Fibroblast of the conjunctiva (primary cell): ENCODE results near the gene MED22.
"Not testable (repeated sequence)": the region's sequence is repeated elsewhere in the genome, so short reads cannot be mapped to it uniquely, and the experiment has no call there.

Experiments used
- DNase-seq: peaks from one replicate; pipeline ENCODE4 v3.0.0-alpha.2; 2010; ENCODE audit warnings: low read depth

The MED22 gene

DNA sequence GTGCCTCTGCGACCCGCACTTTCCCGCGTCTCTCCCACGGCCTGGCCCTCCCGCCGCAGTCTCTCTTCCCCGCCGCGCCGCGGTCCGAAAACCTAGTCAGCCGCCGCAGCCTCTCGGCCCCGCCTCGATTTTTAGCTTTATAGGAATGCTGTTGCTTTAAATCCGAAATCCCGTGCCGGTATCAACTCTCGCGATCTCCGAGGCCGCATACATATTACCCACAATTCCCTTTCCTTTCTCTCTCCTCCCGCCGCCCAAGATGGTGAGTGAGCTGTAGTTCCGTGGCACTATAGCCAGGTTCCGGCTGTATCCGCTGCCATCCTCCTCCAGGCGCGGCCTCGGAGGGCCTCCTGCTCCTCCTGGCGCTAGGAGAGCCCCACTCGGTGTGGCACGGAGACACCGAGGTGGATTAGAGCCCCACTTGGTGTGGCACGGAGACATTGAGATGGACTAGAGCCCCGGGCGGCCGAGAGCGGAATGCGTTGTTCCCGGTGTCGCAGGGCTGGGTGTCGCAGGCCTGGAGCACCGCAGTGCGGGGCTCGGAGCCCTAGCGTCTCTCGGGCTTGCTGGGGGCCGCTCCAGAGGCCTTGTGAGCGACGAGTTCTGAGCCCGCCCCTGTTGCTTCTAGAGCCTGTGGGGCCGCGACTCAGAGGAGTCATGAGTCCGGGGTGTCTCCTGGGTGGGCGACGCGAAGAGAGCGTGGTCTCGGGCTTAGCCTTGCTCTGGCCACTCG is at the start of gene MED22, which contains the start of gene RPL7A:
Gene MED22 (minus strand): TSS at position 147 of the 733 bp plus-strand sequence. CDS start 1,469 bp downstream, outside the sequence.
Gene RPL7A (plus strand): TSS at position 234 of the 733 bp plus-strand sequence. CDS start 26 bp downstream, at position 260.
- DNase-seq: peak; percentile 91

- DNase-seq: no peak
These were observed 49.4 kb upstream of the MED22 start for GRCh38 chr9:133397370-133397769.

GRCh38 chr9:133396952-133397351 is 49.0 kb upstream of the MED22 start:
- DNase-seq: no peak

- no peak for DNase-seq
These were observed 46.8 kb upstream of the MED22 start for GRCh38 chr9:133394687-133395271.

DNA sequence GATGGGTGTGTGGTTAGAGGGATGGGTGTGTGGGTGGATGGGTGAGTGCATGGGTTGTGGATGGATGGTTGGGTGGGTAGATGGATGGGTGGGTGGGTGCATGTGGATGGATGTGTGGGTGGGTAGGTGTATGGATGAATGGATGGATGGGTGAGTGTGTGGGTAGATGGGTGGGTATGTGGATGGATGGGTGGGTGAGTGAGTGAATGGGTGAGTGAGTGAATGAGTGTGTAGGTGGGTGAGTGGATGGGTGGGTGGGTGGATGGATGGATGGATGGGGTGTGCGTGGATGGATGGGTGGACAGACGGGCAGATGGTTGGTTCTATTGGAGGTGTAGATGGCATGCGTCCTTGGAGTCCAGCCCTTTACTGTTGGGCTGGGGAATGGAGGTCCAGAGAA is 45.5 kb upstream of the MED22 start:
- no peak for DNase-seq

DNA sequence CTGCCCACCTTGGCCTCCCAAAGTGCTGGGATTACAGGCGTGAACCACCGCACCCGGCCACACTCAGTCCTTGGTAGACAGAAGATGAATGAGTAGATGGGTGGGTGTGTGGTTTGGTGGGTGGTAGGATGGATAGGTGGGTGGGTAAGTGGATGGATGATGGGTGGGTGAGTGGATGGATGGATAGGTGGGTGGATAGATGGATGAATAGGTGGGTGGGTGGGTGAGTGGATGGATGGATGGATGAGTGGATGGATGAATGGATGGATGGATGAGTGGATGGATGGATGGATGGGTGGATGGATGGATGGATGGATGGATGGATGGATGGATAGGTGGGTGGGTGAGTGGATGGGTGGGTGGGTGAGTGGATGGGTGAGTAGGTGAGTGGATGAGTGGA is 44.4 kb upstream of the MED22 start:
- DNase-seq: not testable (repeated sequence)

- DNase-seq: not testable (repeated sequence)
These were observed 43.5 kb upstream of the MED22 start for GRCh38 chr9:133391449-133391848.

DNA sequence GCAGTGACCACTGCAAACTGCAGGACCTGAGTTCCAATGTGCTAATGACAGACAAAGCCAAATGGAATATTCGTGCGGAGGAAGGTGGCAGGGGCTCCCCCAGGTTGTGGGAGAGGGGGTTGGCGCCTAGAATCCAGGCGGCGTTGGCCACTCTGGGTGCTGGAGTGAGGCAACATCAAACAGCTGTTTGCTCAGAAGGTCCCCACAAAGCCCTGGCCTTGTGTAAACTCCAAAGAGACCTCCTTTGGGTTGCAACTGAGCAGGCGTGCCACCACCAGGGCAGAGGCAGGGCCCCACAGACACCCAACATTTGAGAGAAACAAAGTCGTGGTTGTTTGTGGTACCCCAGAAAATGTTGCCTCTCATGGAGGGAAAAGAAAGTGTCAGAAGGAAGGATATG is 42.8 kb upstream of the MED22 start:
- no peak for DNase-seq

DNA sequence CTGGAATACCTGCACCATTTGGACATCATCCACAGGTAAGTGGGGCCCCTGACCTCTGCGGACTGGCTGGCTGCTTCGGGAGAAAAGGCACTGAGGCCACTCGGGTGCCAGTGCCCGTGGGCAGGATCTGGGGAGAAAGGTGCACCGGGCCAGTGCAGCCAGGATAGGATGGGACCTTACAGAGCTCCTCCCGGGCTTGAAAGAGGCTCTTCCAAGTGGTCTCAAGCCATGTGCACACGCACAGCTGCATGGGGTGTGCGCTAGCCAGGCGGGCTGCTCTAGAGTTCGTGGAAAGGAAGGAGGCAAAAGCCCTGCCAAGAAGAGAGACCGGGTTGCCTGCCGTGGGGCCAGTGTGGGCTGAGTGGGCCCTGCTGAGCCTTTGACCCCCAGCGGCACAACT is 41.6 kb upstream of the MED22 start:
- DNase-seq: no peak

DNA sequence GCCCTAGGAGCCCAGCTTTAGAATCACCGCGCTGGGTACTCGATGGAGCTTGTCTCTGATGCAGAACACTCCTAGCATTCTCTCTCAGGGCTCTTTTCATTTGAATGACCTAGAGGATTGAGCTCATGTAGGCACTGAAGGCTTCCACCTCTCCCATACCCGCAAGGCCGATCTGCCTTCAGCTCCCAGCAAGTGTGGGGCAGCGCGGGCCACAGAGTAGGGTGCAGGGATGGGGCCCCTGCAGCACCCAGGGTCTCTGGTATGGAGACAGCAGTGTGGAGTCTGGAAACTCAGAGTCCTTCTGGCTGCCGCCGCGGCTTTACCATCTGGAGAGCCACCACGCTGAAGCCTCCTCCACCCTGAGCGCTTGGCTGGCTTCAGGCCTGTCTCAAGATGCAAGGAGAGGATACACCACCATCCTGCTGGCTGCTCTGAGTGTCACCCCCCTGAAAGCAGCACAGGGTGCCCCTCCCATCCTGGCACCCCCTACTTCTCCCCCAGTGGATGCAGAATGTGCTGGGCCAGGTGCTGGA is 41.2 kb upstream of the MED22 start:
- DNase-seq: no peak

DNA sequence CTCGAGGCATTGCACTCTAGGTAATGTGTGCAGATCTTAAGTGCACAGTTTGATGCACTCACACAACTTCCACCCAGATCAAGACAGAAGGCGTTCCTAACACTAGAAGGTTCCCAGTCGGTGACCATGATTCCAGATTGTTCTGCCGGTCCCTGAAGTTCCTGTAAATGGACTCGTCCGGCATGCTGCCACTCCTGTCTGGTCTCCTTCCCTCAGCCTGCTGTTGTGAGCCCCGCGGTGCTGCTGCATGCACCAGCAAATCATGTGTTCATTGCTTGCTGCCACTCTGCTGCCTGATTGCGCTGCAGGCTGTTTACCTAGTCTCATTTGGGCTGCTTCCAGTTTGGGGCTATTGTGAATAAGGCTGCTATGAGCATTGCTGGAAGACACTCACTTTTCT is 39.7 kb upstream of the MED22 start:
- DNase-seq: no peak

- DNase-seq: no peak
These were observed 38.4 kb upstream of the MED22 start for GRCh38 chr9:133386338-133386737.

GRCh38 chr9:133385452-133385851 is 37.5 kb upstream of the MED22 start:
- DNase-seq: no peak

DNA sequence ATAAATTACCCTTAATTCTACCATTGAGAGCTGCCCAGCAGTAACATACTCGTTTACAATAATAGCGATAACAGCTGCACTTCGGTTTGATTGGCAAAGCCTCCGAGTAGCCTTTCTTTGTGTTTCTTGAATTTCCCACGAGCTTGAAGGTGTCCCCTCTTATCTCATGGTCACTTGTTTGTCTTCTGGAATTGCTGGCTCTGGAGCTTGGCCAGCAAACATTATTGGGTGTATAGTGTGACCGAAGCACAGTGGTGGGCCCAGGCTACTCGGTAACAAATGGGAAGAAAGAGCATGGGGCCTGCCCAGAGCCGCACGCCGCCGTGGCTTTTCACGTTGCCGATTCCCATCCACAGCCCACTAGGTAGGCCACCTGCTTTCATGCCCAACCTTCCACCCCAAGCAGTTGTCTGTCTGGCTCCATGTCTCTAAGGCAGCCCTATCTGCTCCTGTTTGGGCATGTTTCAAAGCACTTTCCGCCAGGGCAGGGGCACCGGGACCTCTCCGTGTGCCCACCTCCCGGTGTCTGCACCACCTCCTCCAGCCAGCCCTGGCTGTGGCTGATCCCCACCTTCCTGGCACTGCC is 36.9 kb upstream of the MED22 start:
- DNase-seq: no peak

GRCh38 chr9:133383438-133383837 is 35.5 kb upstream of the MED22 start:
- DNase-seq: no peak

DNA sequence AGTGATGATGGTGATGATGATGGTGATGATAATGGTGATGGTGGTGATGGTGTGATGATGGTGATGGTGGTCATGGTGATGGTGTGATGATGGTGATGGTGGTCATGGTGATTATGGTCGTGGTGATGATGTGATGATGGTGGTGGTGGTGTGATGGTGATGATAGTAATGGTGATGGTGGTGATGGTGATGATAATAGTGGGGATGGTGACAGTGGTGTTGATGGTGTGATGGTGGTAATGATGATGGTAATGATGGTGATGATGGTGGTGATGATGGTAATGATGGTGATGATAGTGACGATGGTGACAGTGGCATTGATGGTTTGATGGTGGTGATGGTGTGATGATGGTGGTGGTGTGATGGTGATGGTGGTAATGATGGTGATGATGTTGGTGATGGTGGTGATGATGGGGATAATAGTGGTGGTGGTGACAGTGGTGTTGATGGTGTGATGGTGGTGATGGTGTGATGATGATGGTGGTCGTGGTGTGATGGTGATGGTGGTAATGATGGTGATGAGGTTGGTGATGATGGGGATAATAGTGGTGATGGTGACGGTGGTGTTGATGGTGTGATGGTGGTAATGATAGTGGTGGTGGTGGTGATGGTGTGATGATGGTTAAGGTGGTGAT is 34.7 kb upstream of the MED22 start:
- no peak for DNase-seq

- DNase-seq: no peak
These were observed 32.8 kb upstream of the MED22 start for GRCh38 chr9:133380734-133381133.

DNA sequence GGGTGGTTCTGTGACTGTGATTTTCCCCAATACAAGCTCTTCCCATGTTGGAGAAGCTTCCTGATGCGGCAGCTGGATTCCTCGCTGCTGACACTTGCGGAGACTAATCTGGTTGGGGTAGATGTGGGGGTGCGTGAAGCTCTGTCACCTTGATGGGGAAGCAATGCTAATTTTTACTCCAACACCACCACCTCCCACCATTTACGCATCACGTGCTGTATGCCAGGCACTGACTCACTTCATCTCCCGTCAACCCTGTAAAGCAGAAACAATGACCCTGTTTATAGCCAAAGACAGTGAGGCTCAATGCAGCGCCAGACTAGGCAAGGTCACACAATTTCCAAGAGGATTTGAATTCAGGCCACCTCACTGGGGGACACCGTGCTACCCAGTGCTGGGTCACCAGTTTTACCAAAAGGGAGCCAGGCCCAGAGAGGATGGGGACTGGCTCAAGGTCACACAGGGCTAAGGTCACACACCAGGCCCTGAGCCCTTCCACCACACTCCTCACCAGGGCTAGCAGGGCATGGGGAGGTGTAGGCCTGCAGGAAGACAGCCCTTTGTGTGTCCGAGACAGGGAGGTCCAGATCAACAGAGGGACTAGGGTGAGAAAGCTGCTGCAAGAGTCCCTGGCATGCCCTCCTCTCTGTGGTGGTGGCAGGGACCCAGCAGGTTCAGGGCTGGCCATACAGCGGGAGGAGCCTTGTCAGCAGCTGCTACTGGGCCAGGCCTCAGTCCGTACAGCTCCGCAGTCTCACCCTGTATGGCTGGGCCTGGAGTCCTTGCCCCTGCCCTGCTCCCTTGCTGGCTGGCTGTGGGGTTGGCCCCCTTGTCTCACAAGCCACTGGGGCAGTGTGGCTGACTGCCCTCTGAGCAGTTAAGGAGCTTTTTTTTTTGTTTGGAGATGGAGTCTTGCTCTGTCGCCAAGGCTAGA is 31.5 kb upstream of the MED22 start:
- DNase-seq: no peak

DNA sequence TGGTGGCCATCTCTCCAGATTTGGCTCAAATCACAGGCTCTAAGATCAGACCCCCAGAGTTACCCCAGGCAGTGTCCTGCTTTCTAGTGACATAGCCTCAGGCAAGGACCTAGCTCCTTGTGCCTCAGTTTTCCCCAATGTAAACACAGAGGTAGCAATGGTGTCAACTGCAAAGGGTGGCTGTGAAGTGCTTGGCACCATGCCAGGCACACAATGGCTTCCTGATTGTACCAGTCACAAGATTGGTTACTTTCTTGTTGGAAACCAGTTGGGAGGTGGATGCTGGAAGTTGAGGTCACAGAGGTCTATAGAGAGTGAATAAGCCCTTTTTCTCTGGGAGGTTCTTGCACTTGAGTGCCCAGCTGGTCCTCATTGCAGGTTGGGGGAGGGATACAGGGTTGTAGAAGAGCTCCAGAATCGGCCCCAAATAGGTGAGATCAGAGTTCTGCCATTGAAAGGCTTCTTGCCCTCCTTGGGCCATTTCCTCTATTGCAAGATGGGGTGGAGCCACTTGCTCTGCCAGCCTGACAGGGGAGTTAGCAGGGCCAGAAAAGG is 30.6 kb upstream of the MED22 start:
- DNase-seq: no peak

DNA sequence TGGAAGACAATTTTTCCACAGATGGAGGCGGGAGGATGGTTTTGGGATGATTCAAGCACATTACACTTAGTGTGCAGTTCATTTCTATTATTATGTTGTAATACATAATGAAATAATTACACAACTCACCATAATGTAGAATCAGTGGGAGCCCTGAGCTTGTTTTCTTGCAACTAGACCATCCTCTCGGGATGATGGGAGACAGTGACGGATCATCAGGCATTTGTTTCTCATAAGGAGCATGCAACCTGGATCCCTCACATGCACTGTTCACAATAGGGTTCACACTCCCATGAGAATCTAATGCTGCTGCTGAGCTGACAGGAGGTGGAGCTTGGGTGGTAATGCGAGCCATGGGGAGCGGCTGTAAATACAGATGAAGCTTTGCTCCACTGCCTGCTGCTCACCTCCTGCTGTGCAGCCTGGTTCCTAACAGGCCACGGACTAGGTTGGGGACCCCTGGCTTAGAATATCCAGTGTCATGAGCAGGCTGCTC is 29.8 kb upstream of the MED22 start:
- peak; percentile 34 for DNase-seq

GRCh38 chr9:133377280-133377679 is 29.3 kb upstream of the MED22 start:
- DNase-seq: not testable (repeated sequence)
